Embryonic facial prominence (tissue), 1 donor: ENCODE measurements around the gene CD47.

Experiments used
- DNase-seq: peaks from one replicate; pipeline ENCODE4 v3.0.0-alpha.2; 2016; ENCODE audit errors: extremely low spot score

The CD47 gene

GRCh38 chr3:108090701-108091497 lies at the start of gene CD47:
Gene CD47 (minus strand): TSS chr3:108091031. CDS start chr3:108090908, 123 bp downstream.
- DNase-seq: peak; percentile 75

GRCh38 chr3:108137460-108137814 lies 46.6 kb upstream of the CD47 start:
- no peak for DNase-seq

DNA sequence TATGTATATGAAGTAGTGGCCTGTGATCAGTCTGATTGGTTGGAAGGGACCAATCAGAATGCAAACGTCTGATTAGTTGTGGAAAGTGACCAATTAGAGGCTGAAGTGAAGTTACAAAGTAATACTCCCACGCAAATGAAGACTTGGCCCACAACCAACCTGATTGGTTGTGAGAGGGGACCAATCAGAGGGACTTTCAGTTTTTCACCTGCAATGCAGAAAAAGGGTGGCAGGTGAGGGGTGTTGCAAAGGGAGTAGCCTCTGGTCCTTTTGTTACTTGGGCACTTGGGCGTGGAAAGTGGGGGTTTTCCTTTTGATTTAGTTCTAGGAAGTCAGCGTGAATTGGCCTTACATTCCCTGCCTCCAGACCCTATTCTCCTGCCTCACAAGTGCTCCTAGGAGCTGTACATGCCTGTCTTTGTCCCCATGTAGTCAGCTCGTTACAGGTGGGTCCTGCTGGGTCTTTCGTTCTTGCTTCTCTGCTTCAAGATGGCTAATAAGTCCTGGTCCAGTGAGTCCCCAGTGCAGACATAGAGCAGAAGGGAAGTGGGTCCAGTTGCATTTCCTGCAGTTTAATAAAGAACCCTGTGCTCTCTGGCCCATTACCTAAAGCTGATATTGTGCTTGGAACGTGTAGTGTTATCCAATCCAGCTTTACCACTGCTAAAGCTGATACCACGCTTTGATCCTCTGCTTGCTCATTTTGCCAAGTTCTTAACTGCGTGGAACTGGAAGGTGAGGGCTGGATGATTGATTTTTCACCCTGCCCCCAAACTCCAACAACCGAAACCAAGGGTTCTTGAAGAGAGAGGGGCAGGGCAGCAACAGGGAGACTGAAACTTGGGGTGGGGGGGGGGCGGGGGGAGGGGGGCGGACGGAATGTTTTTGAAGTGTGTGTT lies 46.0 kb upstream of the CD47 start:
- DNase-seq: no peak

DNA sequence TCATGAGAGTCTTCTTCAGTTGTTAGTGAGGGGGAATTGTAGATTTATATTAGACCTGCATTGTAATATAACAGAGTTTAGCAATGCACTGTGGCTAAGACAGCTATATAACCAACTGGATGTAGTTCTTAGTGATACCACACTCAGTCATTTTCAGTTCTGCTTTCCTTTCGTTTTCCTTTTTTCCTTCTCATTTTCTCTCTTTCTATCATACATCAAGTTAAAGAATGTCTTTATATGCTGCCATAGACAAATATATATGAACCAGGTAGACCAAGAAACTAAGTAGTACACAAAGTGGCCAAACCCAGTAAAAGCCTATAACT lies 43.7 kb upstream of the CD47 start:
- DNase-seq: no peak

DNA sequence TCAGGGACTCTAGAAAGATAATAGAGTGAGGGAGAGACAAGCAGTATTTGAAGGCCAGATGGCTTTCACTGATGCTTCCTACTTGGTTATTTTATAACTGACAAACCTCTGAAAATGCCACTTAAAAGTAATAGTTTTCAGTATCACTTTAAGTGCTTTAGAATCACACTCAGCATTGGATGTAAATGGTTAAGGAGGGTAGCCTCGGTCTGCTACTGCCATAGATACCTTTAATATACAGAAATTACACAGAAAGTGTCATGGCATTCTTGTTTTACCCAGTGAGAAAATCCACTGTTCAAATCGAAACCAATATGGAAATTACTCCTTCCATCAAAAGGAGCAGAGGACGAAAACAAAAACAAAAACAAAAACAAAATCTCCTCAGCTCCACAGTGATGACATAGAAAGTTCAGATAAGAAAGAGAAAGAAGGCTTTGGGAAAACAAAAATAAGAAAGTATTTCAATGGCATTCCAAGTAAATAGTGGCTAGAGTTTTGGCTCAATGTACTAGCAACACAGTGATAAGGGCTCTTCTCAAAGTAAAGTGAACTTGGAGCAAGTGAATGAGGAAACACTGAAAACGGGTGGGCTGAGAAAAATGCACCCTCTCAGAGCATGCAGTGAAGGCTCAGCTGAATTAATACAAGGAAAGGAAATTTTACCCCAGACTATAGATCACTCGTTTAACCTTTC lies 43.2 kb upstream of the CD47 start:
- no peak for DNase-seq

DNA sequence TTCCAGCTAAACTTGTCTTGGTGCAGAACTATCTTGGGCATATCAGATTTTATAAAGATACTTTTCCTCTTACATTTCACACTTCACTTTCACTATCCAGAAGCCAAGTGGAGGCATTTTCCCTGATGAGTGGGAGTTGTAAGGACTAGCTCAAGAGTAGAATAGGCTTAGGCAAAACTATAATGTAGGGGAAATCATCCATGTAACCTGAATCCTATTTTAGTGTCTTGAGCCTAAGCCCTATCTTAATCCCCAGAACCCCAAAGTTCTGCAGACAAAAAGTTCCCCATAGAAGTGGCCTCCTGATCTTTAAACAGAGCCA lies 42.2 kb upstream of the CD47 start:
- DNase-seq: no peak

- no peak for DNase-seq
Measured at GRCh38 chr3:108131475-108132134, 40.8 kb upstream of the CD47 start.

GRCh38 chr3:108130701-108131474 lies 40.1 kb upstream of the CD47 start:
- no peak for DNase-seq

GRCh38 chr3:108130236-108130635 lies 39.4 kb upstream of the CD47 start:
- DNase-seq: no peak

- no peak for DNase-seq
Measured at GRCh38 chr3:108127301-108127988, 36.6 kb upstream of the CD47 start.

- no peak for DNase-seq
Measured at GRCh38 chr3:108126348-108126747, 35.5 kb upstream of the CD47 start.

DNA sequence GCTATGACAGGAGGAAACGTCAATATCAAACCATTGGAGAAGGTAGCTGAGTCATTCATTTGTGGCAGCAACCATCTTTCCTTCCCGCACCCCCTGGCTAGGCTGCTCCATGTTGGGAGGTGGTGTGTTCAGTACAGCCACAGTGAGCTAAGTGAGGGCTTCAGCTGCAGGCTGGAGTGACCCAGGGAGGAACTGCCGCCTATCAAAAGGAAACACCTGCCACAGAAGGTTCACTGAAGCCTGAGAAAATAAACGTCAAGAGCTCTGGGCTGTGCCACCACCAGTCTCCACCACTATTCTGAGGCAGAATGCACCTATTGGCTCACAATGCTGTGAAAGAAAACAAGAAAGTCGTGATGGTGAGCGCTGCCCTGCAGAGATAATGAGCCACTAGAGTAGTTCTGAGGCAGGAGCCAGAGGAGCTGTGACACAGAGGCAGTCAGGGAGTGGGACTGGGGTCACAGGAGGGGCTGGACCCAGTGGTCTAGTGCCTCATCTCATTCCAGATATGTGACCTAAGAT lies 34.8 kb upstream of the CD47 start:
- DNase-seq: no peak

GRCh38 chr3:108125153-108125543 lies 34.3 kb upstream of the CD47 start:
- no peak for DNase-seq

DNA sequence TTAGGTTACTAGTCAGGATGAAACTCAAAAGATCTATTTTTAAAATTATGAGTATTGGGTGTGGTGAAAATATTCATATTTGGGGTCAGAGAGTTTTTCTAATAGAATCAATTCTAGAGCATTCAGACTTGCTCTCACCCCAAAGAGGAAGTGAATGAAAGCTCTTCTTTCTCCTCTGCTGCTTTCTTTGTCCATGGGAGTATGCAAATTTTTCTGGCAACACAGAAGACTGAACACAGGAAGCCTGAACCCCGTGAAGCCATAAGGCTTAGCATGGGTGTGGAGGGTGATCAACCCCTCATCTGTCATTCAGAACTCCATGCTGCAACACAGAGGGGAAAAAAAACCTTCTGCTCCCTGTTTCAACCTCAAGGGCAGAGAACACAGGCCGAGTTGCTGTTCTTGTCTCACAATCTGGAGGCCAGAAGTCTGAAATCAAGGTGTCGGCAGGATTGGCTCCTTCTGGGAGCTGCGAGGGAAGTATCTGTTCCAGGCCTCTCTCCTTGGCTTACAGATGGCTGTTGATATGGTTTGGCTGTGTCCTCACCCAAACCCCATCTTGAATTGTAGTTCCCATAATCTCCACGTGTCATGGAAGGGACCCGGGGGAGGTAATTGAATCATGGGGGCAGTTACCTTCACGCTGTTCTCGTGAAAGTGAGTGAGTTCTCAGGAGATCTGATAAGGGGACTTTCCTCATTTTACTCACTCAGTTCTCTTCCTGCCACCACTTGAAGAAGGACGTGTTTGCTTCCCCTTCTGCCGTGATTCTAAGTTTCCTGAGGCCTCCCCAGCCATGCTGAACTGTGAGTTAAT lies 33.7 kb upstream of the CD47 start:
- no peak for DNase-seq

GRCh38 chr3:108123326-108123725 lies 32.5 kb upstream of the CD47 start:
- DNase-seq: no peak

- no peak for DNase-seq
Measured at GRCh38 chr3:108122276-108122675, 31.4 kb upstream of the CD47 start.

DNA sequence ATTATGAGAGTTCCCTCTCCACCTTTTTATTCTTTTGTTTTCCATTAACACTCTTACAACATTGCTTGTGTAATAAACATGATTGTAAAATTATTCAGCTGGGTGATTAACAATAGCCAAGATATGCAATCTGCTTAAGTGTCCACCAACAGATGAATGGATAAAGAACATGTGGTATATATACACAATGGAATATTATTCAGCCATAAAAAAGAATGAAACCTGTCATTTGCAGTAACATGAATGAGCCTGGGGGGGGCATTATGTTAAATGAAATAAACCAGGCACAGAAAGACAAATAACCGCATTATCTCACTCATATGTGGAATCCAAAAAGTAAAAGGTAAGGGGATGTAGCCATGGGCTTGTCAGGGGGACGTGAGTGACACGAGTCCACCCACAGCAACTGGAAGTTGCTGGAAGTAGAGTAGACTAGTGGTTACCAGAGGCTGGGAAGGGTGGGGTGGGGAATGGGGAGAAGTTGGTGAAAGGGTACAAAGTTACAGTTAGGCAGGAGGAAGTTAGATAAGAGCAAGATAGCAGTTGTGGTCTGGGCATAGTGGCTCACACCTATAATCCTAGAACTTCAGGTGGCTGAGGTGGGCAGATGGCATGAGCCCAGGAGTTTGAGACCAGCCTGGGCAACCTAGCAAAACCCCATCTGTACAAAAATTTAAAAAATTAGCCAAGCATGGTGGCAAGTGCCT lies 28.7 kb upstream of the CD47 start:
- DNase-seq: no peak

- no peak for DNase-seq
Measured at GRCh38 chr3:108118038-108118768, 27.4 kb upstream of the CD47 start.
